ENCODE results near the gene C3orf20.

C3orf20 gene

DNA sequence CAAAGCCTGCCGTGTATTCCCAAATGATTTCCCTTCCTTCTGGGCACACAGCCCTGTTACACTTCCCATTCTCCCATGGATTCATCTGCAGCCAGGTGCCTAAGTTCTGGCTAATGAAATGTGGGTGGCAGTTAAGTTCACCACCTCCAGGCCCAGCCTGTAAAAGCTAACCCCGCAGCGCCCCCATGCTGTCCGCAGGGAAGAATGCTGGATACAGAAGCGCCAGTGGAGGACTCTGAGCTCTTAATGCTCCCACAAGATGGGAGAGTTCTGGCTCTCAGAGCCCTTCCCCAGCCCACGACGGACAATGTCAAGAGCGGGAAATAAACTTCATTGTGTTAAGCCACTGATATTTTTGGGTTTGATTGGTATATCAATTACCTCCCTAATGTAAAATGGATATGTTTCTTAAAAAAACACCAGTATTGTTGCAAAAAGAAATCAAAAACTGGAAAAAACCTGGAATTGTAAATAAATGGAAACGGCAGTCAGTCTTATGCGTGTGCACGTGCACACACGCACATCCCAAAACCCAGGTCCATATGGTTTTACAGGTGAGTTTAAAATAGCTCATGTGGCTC is 106.1 kb downstream of the C3orf20 start:
- no peak for DNase-seq

- DNase-seq = no peak
Observed at GRCh38 chr3:14783480-14784086, 108.6 kb downstream of the C3orf20 start.

- DNase-seq = no peak
Observed at GRCh38 chr3:14784087-14784681, 109.2 kb downstream of the C3orf20 start.

DNA sequence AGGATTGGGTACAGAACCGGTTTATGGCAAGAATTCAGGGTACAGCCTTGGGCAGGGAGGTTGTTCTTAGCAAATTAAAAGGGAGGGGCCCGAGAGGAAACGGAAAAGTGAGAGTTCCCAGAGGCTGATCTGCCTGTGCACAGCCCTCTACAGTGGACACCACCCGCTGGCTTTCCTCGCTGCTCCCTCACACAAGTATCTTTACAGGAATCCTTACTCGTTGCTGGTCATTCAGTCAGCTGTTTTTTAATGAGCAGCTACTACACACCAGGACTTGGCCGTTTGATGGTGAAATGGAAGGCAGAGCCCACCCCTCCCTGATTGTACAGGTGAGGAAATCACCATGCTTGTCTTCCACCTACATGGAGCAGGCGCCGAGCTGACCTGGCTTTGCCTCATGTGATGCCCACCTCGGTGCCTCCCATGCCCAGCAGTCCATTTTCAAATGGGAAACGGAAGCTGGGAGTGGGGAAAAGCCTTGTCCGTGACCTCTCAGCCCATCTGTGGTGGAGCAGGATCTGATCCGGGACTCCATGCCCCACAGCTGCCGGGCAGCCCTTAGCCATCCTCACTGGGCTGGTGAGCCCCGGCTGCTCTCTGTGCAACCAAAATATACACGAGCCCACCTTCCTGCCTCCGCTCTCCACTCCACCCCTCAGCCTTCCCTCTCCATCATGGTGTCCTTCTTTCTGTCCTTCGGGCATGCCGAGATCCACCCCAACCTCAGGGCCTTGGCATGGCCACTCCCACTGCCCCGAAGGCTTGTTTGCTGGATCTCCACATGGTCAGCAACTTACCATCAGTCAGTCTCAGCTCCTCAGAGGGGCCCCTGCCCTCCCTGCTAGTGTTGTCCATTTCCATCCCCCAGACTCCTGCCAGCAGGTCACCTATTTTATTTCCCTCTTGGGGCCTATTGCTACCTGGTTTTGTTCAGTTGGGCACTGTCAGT is 110.5 kb downstream of the C3orf20 start:
- no peak for DNase-seq

GRCh38 chr3:14786369-14786768 is 111.4 kb downstream of the C3orf20 start:
- no peak for DNase-seq

DNA sequence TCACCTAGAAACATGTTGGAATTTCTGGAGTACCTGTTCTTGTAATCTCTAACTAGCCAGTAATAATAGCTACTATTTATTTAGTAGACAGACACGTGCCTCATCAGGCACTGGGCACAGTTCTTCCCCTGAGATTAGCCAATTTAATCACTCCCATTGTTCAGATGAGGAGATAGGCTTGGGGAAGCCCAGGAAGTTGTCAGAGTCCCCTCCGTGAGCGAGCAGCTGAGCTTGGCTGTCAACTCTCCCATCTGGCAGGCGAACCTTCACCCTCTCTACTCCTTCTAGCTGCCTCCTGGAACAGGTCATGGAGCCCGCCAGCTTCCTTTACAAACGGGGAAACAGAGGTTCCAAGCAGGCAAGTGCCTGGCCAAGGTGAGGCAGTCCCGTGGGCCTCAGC is 112.7 kb downstream of the C3orf20 start:
- DNase-seq = no peak

GRCh38 chr3:14788644-14789043 is 113.7 kb downstream of the C3orf20 start:
- DNase-seq = no peak

DNA sequence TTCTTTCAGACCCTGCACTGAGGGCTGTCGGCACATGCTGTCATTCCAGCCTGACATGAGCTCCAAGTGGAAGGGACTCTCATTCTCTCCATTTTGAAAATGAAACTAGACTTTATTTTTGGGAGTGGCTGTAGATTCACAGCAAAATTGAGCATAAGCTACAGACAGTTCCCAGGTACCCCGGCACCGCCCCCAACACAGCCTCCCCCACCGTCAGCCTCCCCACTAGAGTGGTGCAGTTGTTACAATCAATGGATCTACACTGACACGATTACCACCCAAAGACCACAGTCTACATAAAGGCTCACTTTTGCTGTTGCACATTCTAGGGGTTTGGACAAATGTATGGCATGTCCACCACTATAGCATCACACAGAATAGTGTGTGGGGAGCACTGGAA is 114.3 kb downstream of the C3orf20 start:
- DNase-seq = no peak

- no peak for DNase-seq
Observed at GRCh38 chr3:14789640-14790285, 114.8 kb downstream of the C3orf20 start.

DNA sequence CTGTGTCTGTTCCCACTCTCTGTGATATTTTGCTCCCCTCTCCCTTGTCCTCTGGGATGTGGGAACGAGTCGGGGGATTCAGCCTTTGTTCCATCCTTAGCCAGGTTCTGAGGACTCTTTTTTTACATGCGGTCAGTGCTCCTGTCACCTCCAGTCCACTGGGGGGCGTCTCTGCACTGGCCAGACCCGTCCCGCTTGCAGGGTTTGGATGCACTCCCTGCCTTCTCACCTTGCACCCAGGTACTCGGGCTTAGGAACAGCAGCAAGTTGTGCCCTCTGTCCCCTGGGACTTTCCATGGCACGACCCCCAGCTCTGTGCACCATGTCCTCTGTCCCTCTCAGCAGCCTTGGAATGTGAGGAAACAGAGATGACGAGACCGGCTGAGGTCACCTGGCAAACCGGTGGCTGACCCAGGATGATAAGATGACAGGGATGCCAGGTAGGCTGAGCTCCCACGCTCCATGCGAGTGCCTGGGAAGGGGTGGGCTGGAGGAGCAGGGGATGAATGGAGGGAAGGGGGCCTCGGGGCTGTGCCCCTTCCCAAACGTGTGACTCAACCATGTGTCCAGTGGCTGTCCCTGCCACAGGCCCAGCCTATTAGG is 116.5 kb downstream of the C3orf20 start:
- DNase-seq = peak in 2 of 4 experiments; percentile 23 to 30

DNA sequence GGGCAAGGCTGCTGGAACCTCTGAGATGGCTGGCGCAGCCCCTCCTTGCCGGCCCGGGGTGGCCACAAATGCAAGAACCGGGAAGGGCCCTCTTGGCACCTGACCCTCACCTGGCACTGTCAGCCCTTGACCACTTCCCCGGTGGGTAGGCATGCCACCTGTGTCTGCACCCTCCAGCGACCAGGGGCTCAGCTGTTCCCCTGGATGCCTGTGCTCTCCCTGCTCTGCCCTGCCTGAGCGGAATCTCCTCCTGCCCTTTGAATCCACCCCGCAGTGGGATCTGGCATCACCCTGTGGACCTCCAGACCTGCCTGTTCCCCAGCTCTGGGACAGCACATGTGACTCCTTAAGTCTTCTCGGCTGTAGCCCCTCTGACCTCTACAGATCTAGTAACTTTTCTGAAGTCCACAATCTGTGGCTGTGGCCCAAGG is 117.8 kb downstream of the C3orf20 start:
- no peak for DNase-seq

GRCh38 chr3:14793126-14793857 is 118.4 kb downstream of the C3orf20 start:
- DNase-seq = no peak

GRCh38 chr3:14793858-14794234 is 118.9 kb downstream of the C3orf20 start:
- no peak for DNase-seq

GRCh38 chr3:14794435-14794834 is 119.5 kb downstream of the C3orf20 start:
- DNase-seq = no peak

- no peak for DNase-seq
Observed at GRCh38 chr3:14795996-14796395, 121.1 kb downstream of the C3orf20 start.

GRCh38 chr3:14796403-14797077 is 121.6 kb downstream of the C3orf20 start:
- DNase-seq = no peak

DNA sequence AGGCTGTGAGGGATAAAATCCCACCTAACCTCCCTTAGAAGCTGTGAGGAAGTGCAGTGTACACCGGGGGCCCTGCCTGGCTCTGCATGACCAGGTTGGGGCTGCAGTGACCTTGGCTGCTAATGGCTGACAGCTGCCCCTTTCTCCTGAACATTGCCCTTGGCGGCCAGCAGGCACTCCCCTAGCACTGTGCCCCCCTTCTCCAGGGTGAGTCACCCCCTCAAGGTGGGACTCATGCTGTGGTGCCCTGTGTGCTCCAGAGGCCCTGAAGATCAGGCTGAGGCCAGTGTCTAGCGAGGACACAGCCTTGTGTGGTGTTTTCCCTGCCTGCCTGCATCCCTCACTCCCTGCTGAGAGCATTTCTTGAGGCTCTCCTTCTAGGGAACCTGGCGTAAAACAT is 122.8 kb downstream of the C3orf20 start:
- no peak for DNase-seq

DNA sequence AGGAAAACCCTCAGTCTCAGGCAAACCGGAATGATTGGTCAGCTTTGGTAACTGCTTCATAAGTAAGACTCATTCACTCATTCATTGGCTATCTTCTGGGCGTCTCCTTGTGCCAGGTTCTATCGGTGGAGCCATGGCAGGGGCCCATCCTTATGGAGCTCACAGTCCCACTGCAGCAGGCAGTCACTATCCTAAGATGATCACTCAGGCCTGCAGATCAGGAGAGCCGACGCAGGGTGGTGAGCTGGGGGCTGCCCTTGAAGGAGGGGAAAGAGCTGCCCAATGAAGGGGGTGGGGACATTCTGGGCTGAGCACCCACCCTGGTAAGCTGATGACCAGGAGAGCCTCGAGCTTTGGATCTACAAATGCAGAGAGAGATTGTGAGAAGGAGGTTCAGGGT is 123.3 kb downstream of the C3orf20 start:
- no peak for DNase-seq

DNA sequence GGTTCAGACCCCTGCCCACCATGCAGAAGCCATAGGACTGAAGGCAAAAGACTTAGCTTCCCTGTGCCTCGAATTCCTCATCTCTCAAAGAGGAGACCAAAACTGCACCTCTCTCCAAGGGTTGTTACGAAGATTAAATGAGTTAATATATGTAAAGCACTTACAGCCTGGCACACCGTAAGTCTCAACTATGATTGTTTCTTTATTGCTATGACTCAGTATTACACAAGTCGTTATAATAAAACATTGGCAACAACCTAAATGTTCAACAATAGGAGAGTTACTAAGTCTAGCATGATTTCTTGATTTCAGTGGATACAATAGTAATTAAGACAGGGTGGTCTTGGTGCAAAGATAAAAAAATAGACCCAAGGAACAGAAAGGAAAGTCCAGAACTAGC is 124.2 kb downstream of the C3orf20 start:
- no peak for DNase-seq

GRCh38 chr3:14801031-14801430 is 126.1 kb downstream of the C3orf20 start:
- DNase-seq = no peak

DNA sequence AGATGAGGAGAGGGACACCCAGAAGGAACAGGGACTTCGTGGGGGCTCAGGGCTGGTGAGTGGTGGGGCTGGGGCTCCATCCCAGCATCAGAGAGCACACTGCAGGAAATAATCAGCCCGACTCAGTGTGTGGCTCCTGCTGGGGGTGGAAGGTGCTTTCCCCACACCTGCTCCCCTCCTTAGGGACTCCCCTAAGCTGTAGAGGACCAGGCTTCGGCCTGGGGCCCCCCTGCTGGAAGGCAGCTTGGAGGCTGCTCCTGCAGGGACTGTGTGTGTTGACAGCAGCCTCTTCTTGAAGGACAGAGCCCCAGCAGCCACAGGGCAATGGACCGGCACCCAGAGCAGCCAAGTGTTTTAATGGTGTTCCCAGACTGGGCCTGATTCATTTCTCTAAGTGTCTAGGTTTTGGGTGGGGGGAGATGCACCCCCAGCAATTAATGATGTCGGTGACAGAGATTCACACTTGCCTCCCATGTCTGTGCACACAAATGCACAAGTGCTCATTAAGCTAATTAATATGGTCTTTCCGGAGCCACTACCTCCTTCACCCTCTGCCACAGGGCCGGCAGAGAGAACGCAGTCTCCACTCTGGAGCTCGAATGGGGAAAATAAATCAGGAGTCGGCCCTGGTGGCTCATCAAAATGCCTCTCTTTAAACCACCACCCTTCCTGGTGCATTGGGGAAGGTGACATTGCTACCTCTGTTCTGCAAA is 126.9 kb downstream of the C3orf20 start:
- no peak for DNase-seq
